Osteoblast (primary cell): ENCODE measurements around the gene PCED1B. TPM values are rescaled to one million over a fixed set of nuclear protein-coding genes. Genes with fewer than 3 reads are reported as not detected.
A peak's percentile ranks its signal among the peaks of the same experiment; 100 is the strongest.

Source experiments
- DNase-seq: peaks from one replicate; pipeline ENCODE4 v3.0.0; 2011; ENCODE audit warnings: low spot score, mixed read lengths; ENCODE audit not compliant: insufficient read length; ENCODE audit errors: missing footprints
- H2AFZ ChIP-seq: 2 replicates; pipeline ENCODE4 v1.6.0; 2011; ENCODE audit warnings: mild to moderate bottlenecking, low read length
- H3K27ac ChIP-seq: 2 replicates; pipeline ENCODE4 v1.5.1; 2011; ENCODE audit warnings: mild to moderate bottlenecking, low read depth, low read length, moderate library complexity
- H3K27me3 ChIP-seq: 2 replicates; pipeline ENCODE4 v1.6.0; 2012; ENCODE audit warnings: mild to moderate bottlenecking, control low read depth, inconsistent platforms, low read length, moderate library complexity; ENCODE audit not compliant: insufficient read depth
- H3K36me3 ChIP-seq: 2 replicates; pipeline ENCODE4 v1.5.1; 2011; ENCODE audit warnings: mild to moderate bottlenecking, low read length, control low read depth, moderate library complexity; ENCODE audit not compliant: insufficient read depth
- H3K4me1 ChIP-seq: 2 replicates; pipeline ENCODE4 v1.5.1; 2011; ENCODE audit warnings: mild to moderate bottlenecking, low read length, control low read depth, moderate library complexity; ENCODE audit not compliant: insufficient read depth
- H3K4me2 ChIP-seq: 2 replicates; pipeline ENCODE4 v1.6.0; 2011; ENCODE audit warnings: mild to moderate bottlenecking, low read length; ENCODE audit not compliant: insufficient read depth
- H3K4me3 ChIP-seq: fragments of 200-600 bp; sonication (generic); 3 replicates; pipeline ENCODE4 v1.5.1; 2012; ENCODE audit warnings: mild to moderate bottlenecking, low read length, inconsistent platforms; ENCODE audit not compliant: insufficient read depth
- H3K79me2 ChIP-seq: 2 replicates; pipeline ENCODE4 v1.6.0; 2012; ENCODE audit warnings: mild to moderate bottlenecking, low read length, control low read depth, inconsistent platforms; ENCODE audit not compliant: insufficient read depth
- H3K9me3 ChIP-seq: 2 replicates; pipeline ENCODE4 v1.5.1; 2011; ENCODE audit warnings: low read depth, low read length, control low read depth
- H4K20me1 ChIP-seq: 2 replicates; pipeline ENCODE4 v1.6.0; 2012; ENCODE audit warnings: mild to moderate bottlenecking, low read length, control low read depth; ENCODE audit not compliant: insufficient read depth
- total RNA-seq: library from RNA; depleted of rRNA; stranded (reverse); fragments of >200 nt; gene quantifications from 2 replicates; pipeline ENCODE4 v1.2.3, GENCODE V29; 2012
- TF ChIP-seq, protein P1 (sequence below): IDR thresholded peaks from 2 replicates; pipeline ENCODE4 v1.5.1; 2011; ENCODE audit warnings: mild to moderate bottlenecking, low read depth, low read length, moderate library complexity; ENCODE audit errors: extremely low read depth

PCED1B gene
- total RNA-seq, 1 donor, result 0.36 TPM

DNA sequence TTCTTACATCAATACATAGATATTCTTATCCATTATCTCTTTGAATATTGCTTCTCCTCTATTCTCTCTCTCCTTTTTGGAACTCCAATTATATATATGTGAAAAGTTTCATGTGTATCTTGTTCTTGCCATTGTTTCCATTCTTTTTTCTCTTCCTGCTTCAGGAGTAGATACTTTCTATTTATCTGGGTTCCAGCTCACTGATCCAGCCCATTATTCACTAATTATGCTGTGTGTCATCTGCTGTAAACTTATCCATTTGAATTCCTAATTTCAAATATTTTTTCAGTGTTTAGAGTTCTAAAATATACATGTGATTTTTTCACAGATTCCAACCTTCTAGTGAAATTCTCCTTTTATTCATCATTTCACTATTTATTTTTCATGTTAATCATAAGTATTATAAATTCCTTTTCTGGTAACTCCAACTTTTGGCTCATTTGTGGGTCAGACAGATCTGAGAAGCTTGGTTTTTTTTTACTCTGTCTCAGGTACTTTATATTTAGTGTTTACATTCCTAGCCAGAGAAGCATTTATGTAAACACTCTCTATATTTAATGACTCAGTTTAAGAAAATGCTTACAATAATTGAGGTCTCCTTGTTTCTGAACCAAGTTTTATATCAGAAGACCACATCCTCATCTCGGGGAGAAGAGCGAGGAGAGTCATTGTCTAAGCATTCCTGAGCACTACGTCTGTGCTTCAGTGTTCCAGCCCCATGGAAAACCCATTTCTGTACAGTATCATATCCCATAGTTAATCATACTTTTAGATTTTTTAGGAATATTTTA, 16.2 kb downstream of the PCED1B start:
- TF ChIP-seq, protein P1, sequence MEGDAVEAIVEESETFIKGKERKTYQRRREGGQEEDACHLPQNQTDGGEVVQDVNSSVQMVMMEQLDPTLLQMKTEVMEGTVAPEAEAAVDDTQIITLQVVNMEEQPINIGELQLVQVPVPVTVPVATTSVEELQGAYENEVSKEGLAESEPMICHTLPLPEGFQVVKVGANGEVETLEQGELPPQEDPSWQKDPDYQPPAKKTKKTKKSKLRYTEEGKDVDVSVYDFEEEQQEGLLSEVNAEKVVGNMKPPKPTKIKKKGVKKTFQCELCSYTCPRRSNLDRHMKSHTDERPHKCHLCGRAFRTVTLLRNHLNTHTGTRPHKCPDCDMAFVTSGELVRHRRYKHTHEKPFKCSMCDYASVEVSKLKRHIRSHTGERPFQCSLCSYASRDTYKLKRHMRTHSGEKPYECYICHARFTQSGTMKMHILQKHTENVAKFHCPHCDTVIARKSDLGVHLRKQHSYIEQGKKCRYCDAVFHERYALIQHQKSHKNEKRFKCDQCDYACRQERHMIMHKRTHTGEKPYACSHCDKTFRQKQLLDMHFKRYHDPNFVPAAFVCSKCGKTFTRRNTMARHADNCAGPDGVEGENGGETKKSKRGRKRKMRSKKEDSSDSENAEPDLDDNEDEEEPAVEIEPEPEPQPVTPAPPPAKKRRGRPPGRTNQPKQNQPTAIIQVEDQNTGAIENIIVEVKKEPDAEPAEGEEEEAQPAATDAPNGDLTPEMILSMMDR, result no peak
- no peaks in the 10 kb centered on the region for H4K20me1 ChIP-seq
- no peaks in the 10 kb centered on the region for H3K27me3 ChIP-seq
- peak overlapping the region; percentile 1 for H3K4me3 ChIP-seq
- no peaks in the 10 kb centered on the region for H3K9me3 ChIP-seq
- H3K27ac ChIP-seq, result peak overlapping the region; percentile 83
- H2AFZ ChIP-seq, result no peak overlapping the region
- H3K79me2 ChIP-seq, result no peaks in the 10 kb centered on the region
- no peaks in the 10 kb centered on the region for H3K36me3 ChIP-seq
- H3K4me1 ChIP-seq, result peaks cover 51% of the 10 kb centered on the region
- DNase-seq, result peak; percentile 23
- peak overlapping the region; percentile 47 for H3K4me2 ChIP-seq

DNA sequence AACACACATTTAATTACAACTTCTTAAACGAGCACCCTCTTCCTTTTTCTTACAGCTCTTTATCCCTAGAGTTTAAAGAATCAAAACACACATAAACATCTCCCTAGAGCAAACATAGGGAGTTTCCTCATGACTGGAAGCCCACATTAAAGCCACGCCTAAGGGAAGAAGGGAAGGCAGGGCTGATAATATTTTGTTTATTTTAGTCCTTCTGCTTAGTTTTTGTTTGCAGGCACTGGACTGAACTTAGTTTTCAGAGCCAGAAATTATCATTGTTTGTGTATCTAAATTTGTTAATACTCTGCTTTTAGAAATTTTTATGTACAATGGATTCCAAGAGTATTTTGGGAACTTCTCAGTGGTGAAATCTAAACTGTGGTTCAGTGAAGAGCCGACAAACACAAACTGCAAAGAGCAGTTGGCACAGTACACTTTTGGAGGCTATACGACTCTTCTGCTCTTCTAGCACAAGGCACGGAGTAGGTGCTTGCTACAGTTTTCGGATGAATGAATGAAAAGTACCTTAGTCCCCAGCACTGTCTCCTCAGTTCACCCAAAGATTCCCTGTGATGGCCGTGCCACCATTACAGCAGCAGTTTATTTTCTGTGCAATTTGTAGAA, 18.0 kb downstream of the PCED1B start:
- H3K79me2 ChIP-seq, result no peaks in the 10 kb centered on the region
- H3K4me3 ChIP-seq, result no peak overlapping the region
- TF ChIP-seq, protein P1, result no peak
- peak overlapping the region; percentile 83 for H3K27ac ChIP-seq
- DNase-seq, result no peak
- H3K9me3 ChIP-seq, result no peaks in the 10 kb centered on the region
- H4K20me1 ChIP-seq, result no peaks in the 10 kb centered on the region
- peak overlapping the region; percentile 44 for H2AFZ ChIP-seq
- peaks cover 51% of the 10 kb centered on the region for H3K4me1 ChIP-seq
- H3K4me2 ChIP-seq, result peak overlapping the region; percentile 46
- no peaks in the 10 kb centered on the region for H3K27me3 ChIP-seq
- H3K36me3 ChIP-seq, result no peaks in the 10 kb centered on the region

- Histone ChIP-seq H3K4me2 (peak overlapping the region; percentile 46), H4K20me1 (no peaks in the 10 kb centered on the region), H2AFZ (peak overlapping the region; percentile 44), H3K27ac (peak overlapping the region; percentile 83), H3K4me3 (no peak overlapping the region), H3K4me1 (peaks cover 52% of the 10 kb centered on the region), H3K27me3 (no peaks in the 10 kb centered on the region), H3K36me3 (no peaks in the 10 kb centered on the region), H3K9me3 (no peaks in the 10 kb centered on the region), H3K79me2 (no peaks in the 10 kb centered on the region)
- DNase-seq, result no peak
- TF ChIP-seq, protein P1, result no peak
Measured at GRCh38 chr12:47098099-47098498, 18.7 kb downstream of the PCED1B start.

- H3K27ac ChIP-seq, result no peak overlapping the region
- peaks cover 50% of the 10 kb centered on the region for H3K4me1 ChIP-seq
- TF ChIP-seq, protein P1, result no peak
- H3K4me3 ChIP-seq, result no peak overlapping the region
- no peaks in the 10 kb centered on the region for H3K9me3 ChIP-seq
- no peaks in the 10 kb centered on the region for H4K20me1 ChIP-seq
- no peaks in the 10 kb centered on the region for H3K27me3 ChIP-seq
- no peaks in the 10 kb centered on the region for H3K79me2 ChIP-seq
- H2AFZ ChIP-seq, result no peak overlapping the region
- no peak for DNase-seq
- no peaks in the 10 kb centered on the region for H3K36me3 ChIP-seq
- H3K4me2 ChIP-seq, result no peak overlapping the region
Measured at GRCh38 chr12:47099610-47100009, 20.2 kb downstream of the PCED1B start.
